Measurements from ENCODE around the gene BCAN. TPM values are rescaled to one million over a fixed set of nuclear protein-coding genes. Genes with fewer than 3 reads are reported as not detected.

Gene BCAN
- total RNA-seq, 2 experiments from 2014 or later: not detected

GRCh38 chr1:156646738-156647211, 4.9 kb downstream of the BCAN start:
- Mint-ChIP-seq H3K9me3 (no peaks in the 10 kb centered on the region), H3K4me1 (peaks cover 13% of the 10 kb centered on the region), H3K4me3 (no peak overlapping the region), H3K27ac (no peak overlapping the region), H3K27me3 (peaks cover 87% of the 10 kb centered on the region), H3K36me3 (no peaks in the 10 kb centered on the region)
- no peak for DNase-seq

- peaks cover 12% of the 10 kb centered on the region for H3K4me1 Mint-ChIP-seq
- no peaks in the 10 kb centered on the region for H3K9me3 Mint-ChIP-seq
- no peak for DNase-seq
- no peak overlapping the region for H3K4me3 Mint-ChIP-seq
- no peak overlapping the region for H3K27ac Mint-ChIP-seq
- no peaks in the 10 kb centered on the region for H3K36me3 Mint-ChIP-seq
- H3K27me3 Mint-ChIP-seq: peaks cover 90% of the 10 kb centered on the region
Observed at GRCh38 chr1:156647351-156647750, 5.4 kb downstream of the BCAN start.

GRCh38 chr1:156648496-156648895, 6.6 kb downstream of the BCAN start:
- H3K9me3 Mint-ChIP-seq: no peaks in the 10 kb centered on the region

GRCh38 chr1:156648951-156649350, 7.0 kb downstream of the BCAN start:
- Mint-ChIP-seq H3K27me3 (peaks cover 89% of the 10 kb centered on the region), H3K27ac (no peak overlapping the region), H3K4me1 (peaks cover under 1% of the 10 kb centered on the region), H3K36me3 (no peaks in the 10 kb centered on the region), H3K9me3 (no peaks in the 10 kb centered on the region), H3K4me3 (no peak overlapping the region)
- no peak for DNase-seq

More at GRCh38 chr1:156648496-156648895, 6.6 kb downstream of the BCAN start:
- no peak overlapping the region for H3K27ac Mint-ChIP-seq
- H3K4me3 Mint-ChIP-seq: no peak overlapping the region
- no peaks in the 10 kb centered on the region for H3K36me3 Mint-ChIP-seq
- peaks cover 5% of the 10 kb centered on the region for H3K4me1 Mint-ChIP-seq
- H3K27me3 Mint-ChIP-seq: peaks cover 89% of the 10 kb centered on the region
- no peak for DNase-seq

- no peaks in the 10 kb centered on the region for H3K36me3 Mint-ChIP-seq
- H3K9me3 Mint-ChIP-seq: no peaks in the 10 kb centered on the region
- H3K27ac Mint-ChIP-seq: no peak overlapping the region
- peaks cover 88% of the 10 kb centered on the region for H3K27me3 Mint-ChIP-seq
- no peak overlapping the region for H3K4me3 Mint-ChIP-seq
- no peak for DNase-seq
- H3K4me1 Mint-ChIP-seq: peaks cover 7% of the 10 kb centered on the region
Observed at GRCh38 chr1:156652131-156652991, 10.4 kb downstream of the BCAN start.

GRCh38 chr1:156652992-156653355, 11.1 kb downstream of the BCAN start:
- DNase-seq: no peak
- Mint-ChIP-seq H3K9me3 (no peaks in the 10 kb centered on the region), H3K27me3 (peaks cover 88% of the 10 kb centered on the region)

GRCh38 chr1:156654700-156655099, 12.8 kb downstream of the BCAN start:
- Mint-ChIP-seq H3K4me3 (no peak overlapping the region), H3K9me3 (no peaks in the 10 kb centered on the region), H3K4me1 (peaks cover 21% of the 10 kb centered on the region), H3K36me3 (no peaks in the 10 kb centered on the region), H3K27me3 (peaks cover 81% of the 10 kb centered on the region), H3K27ac (no peak overlapping the region)
- DNase-seq: no peak

More at GRCh38 chr1:156652992-156653355, 11.1 kb downstream of the BCAN start:
- Mint-ChIP-seq H3K36me3 (no peaks in the 10 kb centered on the region), H3K4me3 (no peak overlapping the region), H3K4me1 (peaks cover 12% of the 10 kb centered on the region), H3K27ac (no peak overlapping the region)

- no peaks in the 10 kb centered on the region for H3K36me3 Mint-ChIP-seq
- no peak overlapping the region for H3K27ac Mint-ChIP-seq
- H3K27me3 Mint-ChIP-seq: peaks cover 77% of the 10 kb centered on the region
- no peak overlapping the region for H3K4me3 Mint-ChIP-seq
- no peak for DNase-seq
- peaks cover 25% of the 10 kb centered on the region for H3K4me1 Mint-ChIP-seq
- no peaks in the 10 kb centered on the region for H3K9me3 Mint-ChIP-seq
Observed at GRCh38 chr1:156655151-156655903, 13.4 kb downstream of the BCAN start.

GRCh38 chr1:156655904-156656516, 14.1 kb downstream of the BCAN start:
- Mint-ChIP-seq H3K27ac (no peak overlapping the region), H3K9me3 (no peaks in the 10 kb centered on the region), H3K4me1 (peaks cover 32% of the 10 kb centered on the region), H3K36me3 (no peaks in the 10 kb centered on the region), H3K4me3 (no peak overlapping the region), H3K27me3 (peaks cover 70% of the 10 kb centered on the region)
- DNase-seq: no peak

GRCh38 chr1:156656806-156657740, 15.2 kb downstream of the BCAN start:
- no peaks in the 10 kb centered on the region for H3K9me3 Mint-ChIP-seq
- H3K4me1 Mint-ChIP-seq: peaks cover 41% of the 10 kb centered on the region
- no peak overlapping the region for H3K27ac Mint-ChIP-seq
- H3K27me3 Mint-ChIP-seq: peaks cover 60% of the 10 kb centered on the region
- H3K36me3 Mint-ChIP-seq: no peaks in the 10 kb centered on the region
- peak; percentile 74 for DNase-seq
- H3K4me3 Mint-ChIP-seq: peak overlapping the region; percentile 44

GRCh38 chr1:156657741-156658319, 15.9 kb downstream of the BCAN start:
- no peak overlapping the region for H3K27ac Mint-ChIP-seq
- H3K4me3 Mint-ChIP-seq: peak overlapping the region; percentile 44

GRCh38 chr1:156658496-156658895, 16.6 kb downstream of the BCAN start:
- no peak overlapping the region for H3K4me3 Mint-ChIP-seq

More at GRCh38 chr1:156657741-156658319, 15.9 kb downstream of the BCAN start:
- DNase-seq: no peak
- no peaks in the 10 kb centered on the region for H3K36me3 Mint-ChIP-seq
- H3K9me3 Mint-ChIP-seq: no peaks in the 10 kb centered on the region
- peaks cover 56% of the 10 kb centered on the region for H3K27me3 Mint-ChIP-seq
- H3K4me1 Mint-ChIP-seq: peaks cover 42% of the 10 kb centered on the region

GRCh38 chr1:156658945-156659574, 17.1 kb downstream of the BCAN start:
- Mint-ChIP-seq H3K36me3 (no peaks in the 10 kb centered on the region), H3K27me3 (peaks cover 43% of the 10 kb centered on the region), H3K4me1 (peaks cover 42% of the 10 kb centered on the region), H3K9me3 (no peaks in the 10 kb centered on the region), H3K4me3 (peak overlapping the region; percentile 84), H3K27ac (no peak overlapping the region)
- DNase-seq: no peak

More at GRCh38 chr1:156658496-156658895, 16.6 kb downstream of the BCAN start:
- Mint-ChIP-seq H3K27me3 (peaks cover 49% of the 10 kb centered on the region), H3K4me1 (peaks cover 42% of the 10 kb centered on the region), H3K9me3 (no peaks in the 10 kb centered on the region), H3K27ac (no peak overlapping the region), H3K36me3 (no peaks in the 10 kb centered on the region)
- DNase-seq: no peak

Measured in activated naive CD8-positive, alpha-beta T cell treated with anti-CD3 and anti-CD28 coated beads for 36 hours (primary cell).